Activated effector memory CD4-positive, alpha-beta T cell treated with Interleukin-2 at 50 U/mL for 16 hours (primary cell): ENCODE measurements around the gene TXNDC2.

Experiments
- DNase-seq: peaks from one replicate; pipeline ENCODE4 v3.0.0-alpha.2; 2020

The TXNDC2 gene

GRCh38 chr18:9861157-9861556 lies 24.6 kb upstream of the TXNDC2 start:
- DNase-seq = no peak

- DNase-seq = no peak
Measured at GRCh38 chr18:9861933-9862332, 23.8 kb upstream of the TXNDC2 start.

- DNase-seq = no peak
Measured at GRCh38 chr18:9862686-9863085, 23.1 kb upstream of the TXNDC2 start.

DNA sequence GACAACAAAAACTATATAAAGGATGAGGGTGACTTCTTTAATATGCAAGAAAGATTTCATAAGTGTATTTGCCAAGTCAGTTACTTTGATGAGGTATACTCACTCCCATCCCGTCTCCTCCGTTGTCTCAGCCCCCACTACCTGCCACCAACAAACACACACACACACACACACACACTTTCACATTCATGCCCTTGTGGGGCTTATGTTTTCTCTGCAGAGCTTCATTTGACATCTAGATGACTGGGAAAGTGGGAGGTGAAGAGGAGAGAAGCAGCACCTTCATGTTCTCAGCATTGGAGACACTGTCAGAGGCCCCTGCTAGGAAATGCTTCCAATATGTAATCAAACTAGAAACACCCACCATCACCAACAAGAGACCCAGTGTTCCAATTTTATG lies 22.5 kb upstream of the TXNDC2 start:
- DNase-seq = no peak

DNA sequence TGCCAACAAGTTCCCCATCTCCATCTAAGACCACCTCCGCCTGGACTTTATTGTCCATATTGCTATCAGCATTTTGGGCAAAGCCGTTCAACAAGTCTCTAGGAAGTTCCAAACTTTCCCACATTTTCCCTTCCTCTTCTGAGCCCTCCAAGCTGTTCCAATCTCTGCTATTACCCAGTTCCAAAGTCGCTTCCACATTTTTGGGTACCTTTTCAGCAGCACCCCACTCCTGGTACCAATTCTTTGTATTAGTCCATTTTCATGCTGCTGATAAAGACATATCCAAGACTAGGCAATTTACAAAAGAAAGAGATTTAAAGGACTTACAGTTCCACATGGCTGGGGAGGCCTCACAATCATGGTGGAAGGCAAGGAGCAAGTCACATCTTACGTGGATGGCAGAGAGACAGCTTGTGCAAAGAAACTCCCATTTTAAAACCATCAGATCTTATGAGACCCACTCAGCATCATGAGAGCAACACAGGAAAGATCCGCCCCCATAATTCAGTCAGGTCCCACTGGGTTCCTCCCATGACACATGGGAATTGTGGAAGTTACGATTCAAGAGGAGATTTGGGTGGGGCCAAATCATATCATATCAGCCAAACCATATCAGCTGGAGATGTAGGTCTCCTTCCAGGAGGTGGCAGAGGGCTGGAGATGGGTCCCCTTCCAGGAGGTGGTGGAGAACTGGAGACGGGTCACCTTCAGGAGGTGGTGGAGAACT lies 19.8 kb upstream of the TXNDC2 start:
- no peak for DNase-seq

- no peak for DNase-seq
Measured at GRCh38 chr18:9866627-9867026, 19.1 kb upstream of the TXNDC2 start.

DNA sequence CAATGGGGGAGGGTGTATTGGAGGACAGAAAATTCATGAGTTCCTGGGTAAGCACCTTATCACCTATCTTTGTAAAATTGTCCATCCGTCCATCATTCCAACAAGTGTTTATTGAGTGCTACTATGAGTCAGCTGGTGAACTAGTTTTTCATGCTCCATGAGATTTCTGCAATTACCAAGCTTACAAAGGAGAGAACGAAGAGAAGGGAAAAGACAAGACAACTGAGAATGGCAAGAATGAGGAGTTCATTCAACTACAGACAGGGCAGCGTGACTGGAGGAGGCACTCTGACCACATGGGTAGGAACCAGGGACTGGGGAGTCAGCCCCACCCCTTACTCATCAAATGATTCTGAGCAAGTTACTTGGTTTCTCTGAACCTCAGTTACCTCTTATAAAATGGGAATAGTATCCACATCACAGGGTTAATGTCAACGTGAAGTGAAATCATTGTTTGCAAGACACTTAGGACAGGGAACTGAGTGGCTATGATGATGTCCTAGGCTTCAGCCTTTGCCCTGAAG lies 18.6 kb upstream of the TXNDC2 start:
- no peak for DNase-seq

- no peak for DNase-seq
Measured at GRCh38 chr18:9868857-9869714, 16.7 kb upstream of the TXNDC2 start.

DNA sequence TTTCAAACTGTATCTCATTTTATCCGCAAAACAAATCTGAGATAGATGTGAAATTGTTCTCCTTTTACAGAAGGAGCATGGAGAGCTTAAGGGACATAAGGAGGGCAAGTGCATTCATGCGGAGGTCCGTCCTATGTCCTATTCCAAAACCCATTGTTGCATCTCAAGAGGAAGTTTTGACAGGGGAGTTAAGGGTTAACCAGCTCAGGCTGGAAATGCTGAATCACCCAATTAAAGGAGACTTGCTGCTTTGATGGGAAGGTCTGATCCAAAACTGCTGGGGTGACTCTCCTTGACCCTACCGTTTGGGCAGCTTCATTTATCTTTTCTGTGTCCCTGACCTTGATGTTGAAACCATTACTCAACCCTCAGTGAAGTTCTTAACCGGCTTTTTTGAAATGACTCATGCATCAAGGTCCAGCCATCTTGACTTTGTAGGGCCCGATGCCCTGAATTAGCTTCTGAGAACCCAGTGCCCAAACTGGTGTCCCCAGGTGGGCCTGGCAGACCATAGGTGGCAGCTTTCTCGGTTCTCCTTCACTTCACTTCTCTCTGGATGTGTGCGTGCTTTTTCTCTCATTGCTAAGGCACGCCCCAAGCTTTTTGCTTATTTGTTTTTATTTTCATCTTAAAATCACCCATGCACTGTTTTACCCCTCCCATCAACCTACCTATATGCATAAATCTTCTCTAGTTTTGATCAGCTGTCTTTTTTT lies 15.9 kb upstream of the TXNDC2 start:
- DNase-seq = no peak

- DNase-seq = no peak
Measured at GRCh38 chr18:9870431-9871008, 15.3 kb upstream of the TXNDC2 start.

- no peak for DNase-seq
Measured at GRCh38 chr18:9871244-9871746, 14.5 kb upstream of the TXNDC2 start.

GRCh38 chr18:9872823-9873222 lies 12.9 kb upstream of the TXNDC2 start:
- no peak for DNase-seq

- no peak for DNase-seq
Measured at GRCh38 chr18:9874728-9875127, 11.0 kb upstream of the TXNDC2 start.

DNA sequence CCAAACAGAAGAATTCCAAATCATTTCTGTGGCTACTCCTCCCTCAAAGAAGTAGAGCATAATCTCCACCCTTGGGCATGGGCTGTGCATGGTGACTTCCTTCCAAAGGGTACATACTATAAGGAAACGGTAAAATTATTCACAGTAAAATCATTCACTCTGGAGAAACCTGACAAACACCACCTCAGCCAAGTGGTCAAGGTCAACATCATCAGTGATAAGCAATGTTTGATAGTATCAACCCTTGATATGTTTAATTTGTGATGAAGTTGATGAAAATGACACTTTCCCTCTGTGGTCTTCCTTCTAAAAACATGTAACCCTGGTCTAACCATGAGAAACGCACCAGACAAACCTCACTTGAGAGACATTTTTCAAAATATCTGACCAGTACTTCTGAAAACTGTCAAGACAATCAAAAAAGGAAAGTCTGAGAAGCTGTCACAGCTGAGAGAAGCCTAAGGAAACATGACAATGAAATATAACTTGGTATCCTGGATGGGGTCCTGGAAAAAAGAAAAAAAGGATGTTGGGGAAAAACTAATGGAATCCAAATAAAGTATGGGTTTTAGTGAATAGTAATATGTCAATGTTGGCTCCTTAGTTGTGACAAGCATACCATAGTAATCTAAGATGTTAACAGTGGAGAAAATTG lies 9.4 kb upstream of the TXNDC2 start:
- no peak for DNase-seq

- no peak for DNase-seq
Measured at GRCh38 chr18:9876867-9877654, 8.7 kb upstream of the TXNDC2 start.

DNA sequence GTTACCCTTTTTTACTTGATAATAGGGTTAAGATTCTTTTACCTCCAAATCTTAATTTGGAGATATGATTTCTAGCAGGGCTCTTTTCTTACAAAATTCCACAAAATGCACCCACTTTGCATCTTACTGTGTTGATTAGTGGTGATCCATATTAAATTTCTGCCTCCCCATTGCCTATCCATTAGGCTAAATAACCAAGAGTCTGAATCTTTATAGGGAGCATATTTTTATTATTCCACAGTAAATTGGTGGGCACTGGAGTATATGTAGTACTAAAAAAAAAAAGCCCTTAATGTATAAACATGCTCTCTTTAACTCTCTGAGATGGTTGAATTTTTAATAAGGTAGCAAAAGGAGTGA lies 8.1 kb upstream of the TXNDC2 start:
- no peak for DNase-seq

GRCh38 chr18:9878095-9878494 lies 7.7 kb upstream of the TXNDC2 start:
- no peak for DNase-seq

DNA sequence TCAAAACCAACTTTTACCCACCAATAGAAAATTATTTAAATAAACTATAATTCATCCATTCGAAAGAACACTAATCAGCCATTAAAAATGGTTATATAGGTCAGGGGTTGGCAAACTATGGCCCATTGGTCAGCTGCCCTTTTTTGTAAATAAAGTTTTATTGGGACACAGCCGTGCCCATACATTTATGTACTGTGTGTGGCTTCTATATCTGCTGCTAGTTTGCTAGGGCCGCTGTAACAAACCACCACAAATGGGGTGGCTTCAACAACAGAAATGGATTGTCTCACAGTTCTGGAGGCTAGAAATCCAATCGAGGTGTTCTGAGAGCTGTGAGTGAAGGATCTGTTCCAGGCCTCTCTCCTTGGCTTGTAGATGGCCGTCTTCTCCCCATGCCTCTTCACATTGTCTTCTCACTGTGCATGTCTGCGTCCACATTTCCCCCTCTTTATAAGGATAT lies 7.0 kb upstream of the TXNDC2 start:
- no peak for DNase-seq

- DNase-seq = no peak
Measured at GRCh38 chr18:9884090-9884489, 1.7 kb upstream of the TXNDC2 start.

- no peak for DNase-seq
Measured at GRCh38 chr18:9884532-9885140, 1.1 kb upstream of the TXNDC2 start.

DNA sequence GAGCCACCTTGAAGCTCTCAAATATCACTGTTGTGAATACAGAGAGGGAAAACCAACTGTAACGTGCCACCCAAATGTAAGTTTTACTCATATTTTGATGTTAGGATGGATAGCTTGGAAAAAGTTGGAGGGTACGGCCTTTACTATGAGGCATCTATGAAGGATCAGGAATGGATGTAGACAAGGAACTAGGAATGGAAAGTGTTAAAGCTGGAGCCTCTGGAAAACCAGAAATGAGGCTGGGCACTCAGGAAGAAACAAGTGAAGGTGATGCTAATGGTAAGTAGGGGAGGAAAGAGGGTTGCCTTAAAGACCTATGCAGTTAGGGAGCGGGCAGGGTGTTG lies 204 bp downstream of the TXNDC2 start:
- no peak for DNase-seq
